Spleen (tissue), 7 donors: ENCODE data around the gene LGR6.

Source experiments
- CTCF ChIP-seq, 11 experiments: fragments of 200-600 bp in 7 of 11; fragments of 450-650 bp in 4 of 11; sonication (generic) in 4 of 11; IDR thresholded peaks in 8 of 11; conservative IDR thresholded peaks in 3 of 11; 1 replicate in 7 of 11; 2 replicates in 4 of 11; pipeline versions ENCODE4 v1.4.0 to v1.8.0; 2016 to 2021; ENCODE audit warnings: antibody characterized with exemption in 11 of 11, inconsistent platforms in 4 of 11, mild to moderate bottlenecking in 1 of 11
- POLR2A ChIP-seq, 3 donors: fragments of 450-650 bp; IDR thresholded peaks; one replicate each; pipeline ENCODE4 v1.5.1; 2017; ENCODE audit warnings: antibody characterized with exemption in 3 of 3, mild to moderate bottlenecking in 1 of 3
- donor health status: DM: no; HTN: no; CAD: no; lungs with moderate emphysema.
- donor health status: DM: no; HTN: no; CAD: no.
- donor health status: DM: no; HTN: no; CAD: no.

GRCh38 chr1:202263628-202264027 is 70.0 kb downstream of the LGR6 start:
- no peak for TF ChIP-seq CTCF (IDR thresholded peaks at IDR 0.05 in 8 of 11, conservative IDR thresholded peaks at IDR 0.05 in 3 of 11)
- TF ChIP-seq POLR2A (IDR thresholded peaks at IDR 0.05): no peak
